Sigmoid colon (tissue), 7 donors: ENCODE data around the gene OR2T8. TPM values are rescaled to one million over a fixed set of nuclear protein-coding genes. Genes with fewer than 3 reads are reported as not detected.

Experiments
- DNase-seq: peaks from one replicate; pipeline ENCODE4 v3.0.0-alpha.2; 2019
- H3K27ac ChIP-seq, 4 donors: fragments of 200-600 bp; sonication (generic); one replicate each; pipeline ENCODE4 v1.5.1; 2016 to 2019; ENCODE audit warnings: mild to moderate bottlenecking in 1 of 4
- H3K27me3 ChIP-seq, 3 donors: fragments of 200-600 bp; sonication (generic); one replicate each; pipeline ENCODE4 v1.5.1; 2019; ENCODE audit warnings: mild to moderate bottlenecking in 1 of 3
- H3K36me3 ChIP-seq, 4 donors: fragments of 200-600 bp; sonication (generic); one replicate each; pipeline ENCODE4 v1.5.1; 2016 to 2019
- H3K4me1 ChIP-seq, 4 donors: fragments of 200-600 bp; sonication (generic); one replicate each; pipeline ENCODE4 v1.5.1; 2017 to 2019
- H3K4me3 ChIP-seq, 4 donors: fragments of 200-600 bp; sonication (generic); one replicate each; pipeline ENCODE4 v1.5.1; 2017 to 2019; ENCODE audit warnings: mild to moderate bottlenecking in 2 of 4, moderate library complexity in 1 of 4
- H3K9me3 ChIP-seq, 4 donors: fragments of 200-600 bp in 3 of 4; sonication (generic) in 3 of 4; one replicate each; pipeline versions ENCODE4 v1.5.1 to v1.6.1; 2013 to 2019
- CTCF ChIP-seq, 4 experiments: fragments of 450-650 bp in 3 of 4; fragments of 200-600 bp in 1 of 4; IDR thresholded peaks; one replicate each; pipeline ENCODE4 v1.5.1; 2016 to 2019; ENCODE audit warnings: antibody characterized with exemption in 4 of 4, mild to moderate bottlenecking in 3 of 4, moderate library complexity in 2 of 4
- EP300 ChIP-seq, 4 donors: sonication (generic); formaldehyde crosslinking; IDR thresholded peaks; one replicate each; pipeline ENCODE4 v1.6.1; 2017; ENCODE audit warnings: antibody characterized with exemption in 4 of 4
- POLR2A ChIP-seq, 2 donors: fragments of 450-650 bp; IDR thresholded peaks; one replicate each; pipeline ENCODE4 v1.6.1; 2016; ENCODE audit warnings: antibody characterized with exemption in 2 of 2, mild to moderate bottlenecking in 2 of 2, moderate library complexity in 2 of 2
- POLR2AphosphoS5 ChIP-seq, 4 donors: sonication (generic); formaldehyde crosslinking; IDR thresholded peaks; one replicate each; pipeline ENCODE4 v1.6.1; 2017; ENCODE audit warnings: antibody characterized with exemption in 4 of 4
- WGBS, 2 donors: extraction: QIAGEN DNeasy Blood & Tissue Kit; methylation state at CpG; one replicate each; pipeline ENCODE4 v1.1.7; 2013; 5-methylcytosine and 5-hydroxymethylcytosine counted together
- intact Hi-C: fragments of 100-400 bp; cut with DNase I; formaldehyde crosslinking; loops from one replicate; pipeline ENCODE4 v1.15.1; 2023
- polyA plus RNA-seq, 3 donors: library from polyadenylated mRNA; stranded (reverse); fragments of 200-250 nt; gene quantifications; one replicate each; pipeline ENCODE4 v1.2.3, GENCODE V29; 2013
- total RNA-seq, 4 donors: library from RNA; depleted of rRNA; stranded (reverse); fragments of >200 nt; gene quantifications; one replicate each; pipeline ENCODE4 v1.1.0, GENCODE V29; 2016
- donor health status: healthy with polysubstance abuse.
- donor health status: Bipolar disorder and iron deficiency.
- donor health status: healthy.

The OR2T8 gene
- total and polyA plus RNA-seq, 7 donors, result not detected

DNA sequence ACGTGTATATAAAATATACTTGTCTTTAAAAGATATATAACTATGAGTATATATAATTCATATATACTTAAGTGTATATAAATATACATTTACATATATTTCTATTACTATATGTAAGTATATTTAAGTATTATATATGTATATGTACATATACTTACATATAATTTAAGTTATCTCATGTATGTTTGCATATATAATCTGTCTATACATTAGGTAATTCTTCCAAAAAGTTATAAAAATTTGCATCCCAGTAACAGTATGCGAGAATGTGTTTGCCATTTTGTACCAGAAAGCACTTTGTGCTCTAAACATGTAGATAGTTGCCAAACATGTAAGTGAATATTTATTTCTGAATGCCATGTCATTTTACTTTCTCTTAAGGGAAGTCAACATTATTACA, 44.9 kb downstream of the OR2T8 start, which contains the start of gene OR2AK2:
Gene OR2AK2, plus strand, starts transcription at position 301 of the 400 bp plus-strand sequence. CDS start 144 bp downstream, outside the sequence.
- no peaks in the 10 kb centered on the region for H3K27me3 ChIP-seq
- H3K4me3 ChIP-seq, result no peak within 1 kb of the TSS
- DNase-seq, result no peak
- WGBS, 2 donors, result 92% methylated on average over 2 of the region's 2 CpGs
- H3K4me1 ChIP-seq, result no peaks in the 10 kb centered on the region
- no peak within 1 kb of the TSS for H3K27ac ChIP-seq
- no peaks in the 10 kb centered on the region for H3K36me3 ChIP-seq
- intact Hi-C loops, result no loop called here
- TF ChIP-seq POLR2A (IDR thresholded peaks at IDR 0.05) (no peak), EP300 (IDR thresholded peaks at IDR 0.05) (no peak), POLR2AphosphoS5 (IDR thresholded peaks at IDR 0.05) (no peak), CTCF (IDR thresholded peaks at IDR 0.05) (no peak)
- H3K9me3 ChIP-seq, result no peaks in the 10 kb centered on the region

- no peak for TF ChIP-seq POLR2A (IDR thresholded peaks at IDR 0.05)
- TF ChIP-seq EP300 (IDR thresholded peaks at IDR 0.05), result no peak
- no peak for TF ChIP-seq CTCF (IDR thresholded peaks at IDR 0.05)
- no peak for TF ChIP-seq POLR2AphosphoS5 (IDR thresholded peaks at IDR 0.05)
- 43 to 73% methylated on average over 5 of the region's 5 CpGs for WGBS, 2 donors
- Histone ChIP-seq H3K9me3 (no peaks in the 10 kb centered on the region), H3K27ac (no peak overlapping the region), H3K4me1 (no peaks in the 10 kb centered on the region), H3K27me3 (no peaks in the 10 kb centered on the region), H3K36me3 (no peaks in the 10 kb centered on the region), H3K4me3 (no peak overlapping the region)
- DNase-seq, result no peak
- intact Hi-C loops, result no loop called here
Observed at GRCh38 chr1:247966532-247967204, 46.6 kb downstream of the OR2T8 start.

Other genes starting within 250 kb of the OR2T8 start
- not detected for gene OR13G1, start 240.5 kb upstream of the OR2T8 start, total RNA-seq
- not detected for gene OR13G1, start 240.5 kb upstream of the OR2T8 start, polyA plus RNA-seq
- not detected for gene OR6F1, start 203.6 kb upstream of the OR2T8 start, total RNA-seq
- gene OR6F1, start 203.6 kb upstream of the OR2T8 start, polyA plus RNA-seq, result not detected
- under 1 TPM in 1 of 4 donors, not detected in 3; 0.99 TPM for gene OR14K1, start 181.6 kb upstream of the OR2T8 start, total RNA-seq
- not detected for gene OR14K1, start 181.6 kb upstream of the OR2T8 start, polyA plus RNA-seq
- gene OR14A2, start 172.1 kb upstream of the OR2T8 start, total RNA-seq, result not detected
- not detected for gene OR14A2, start 172.1 kb upstream of the OR2T8 start, polyA plus RNA-seq
- not detected for gene OR1C1, start 159.7 kb upstream of the OR2T8 start, total RNA-seq
- gene OR1C1, start 159.7 kb upstream of the OR2T8 start, polyA plus RNA-seq, result not detected
- gene OR14A16, start 96.1 kb upstream of the OR2T8 start, total RNA-seq, result not detected
- gene OR14A16, start 96.1 kb upstream of the OR2T8 start, polyA plus RNA-seq, result not detected
- not detected for gene OR11L1, start 78.4 kb upstream of the OR2T8 start, total RNA-seq
- not detected for gene OR11L1, start 78.4 kb upstream of the OR2T8 start, polyA plus RNA-seq
- 1 to 10 TPM in 2 of 4 donors, under 1 TPM in 2; 0.41 to 2.1 (median 0.99) TPM for gene TRIM58, start 63.1 kb upstream of the OR2T8 start, total RNA-seq
- gene TRIM58, start 63.1 kb upstream of the OR2T8 start, polyA plus RNA-seq, result 1 to 10 TPM in 1 of 3 donors, under 1 TPM in 2; 0.60 to 1.6 (median 0.87) TPM
- gene OR2W3, start 24.7 kb upstream of the OR2T8 start, total RNA-seq, result 1 to 10 TPM in 1 of 4 donors, under 1 TPM in 2, not detected in 1; 0.36 to 3.0 (median 0.99) TPM
- gene OR2W3, start 24.7 kb upstream of the OR2T8 start, polyA plus RNA-seq, result under 1 TPM in 1 of 3 donors, not detected in 2; 0.44 TPM
- gene OR2AJ1, start 4.6 kb downstream of the OR2T8 start, total RNA-seq, result not detected
- gene OR2AJ1, start 4.6 kb downstream of the OR2T8 start, polyA plus RNA-seq, result not detected
- gene OR2L8, start 28.6 kb downstream of the OR2T8 start, total RNA-seq, result not detected
- not detected for gene OR2L8, start 28.6 kb downstream of the OR2T8 start, polyA plus RNA-seq
- gene OR2AK2, start 45.0 kb downstream of the OR2T8 start, total RNA-seq, result under 1 TPM in 1 of 4 donors, not detected in 3; 0.55 TPM
- gene OR2AK2, start 45.0 kb downstream of the OR2T8 start, polyA plus RNA-seq, result under 1 TPM in 1 of 3 donors, not detected in 2; 0.07 TPM
- gene OR2L5, start 93.4 kb downstream of the OR2T8 start, total RNA-seq, result not detected
- under 1 TPM in 1 of 3 donors, not detected in 2; 0.03 TPM for gene OR2L5, start 93.4 kb downstream of the OR2T8 start, polyA plus RNA-seq
- under 1 TPM in 2 of 4 donors, not detected in 2; under 0.01 to 0.81 TPM for gene OR2L2, start 109.8 kb downstream of the OR2T8 start, total RNA-seq
- under 1 TPM in 1 of 3 donors, not detected in 2; 0.06 TPM for gene OR2L2, start 109.8 kb downstream of the OR2T8 start, polyA plus RNA-seq
- gene OR2L3, start 126.6 kb downstream of the OR2T8 start, total RNA-seq, result under 1 TPM in 1 of 4 donors, not detected in 3; 0.27 TPM
- gene OR2L3, start 126.6 kb downstream of the OR2T8 start, polyA plus RNA-seq, result under 1 TPM in 1 of 3 donors, not detected in 2; 0.01 TPM
- not detected for gene OR2L13, start 174.9 kb downstream of the OR2T8 start, total RNA-seq
- under 1 TPM in 1 of 3 donors, not detected in 2; 0.15 TPM for gene OR2L13, start 174.9 kb downstream of the OR2T8 start, polyA plus RNA-seq
- not detected for gene OR2M5, start 224.9 kb downstream of the OR2T8 start, total RNA-seq
- not detected for gene OR2M5, start 224.9 kb downstream of the OR2T8 start, polyA plus RNA-seq